ENCODE data around the gene C17orf75. TPM values are rescaled to one million over a fixed set of nuclear protein-coding genes. Genes with fewer than 3 reads are reported as not detected.

C17orf75 gene
- total RNA-seq, 1 donor from 2014 or later = 19.0 TPM

DNA sequence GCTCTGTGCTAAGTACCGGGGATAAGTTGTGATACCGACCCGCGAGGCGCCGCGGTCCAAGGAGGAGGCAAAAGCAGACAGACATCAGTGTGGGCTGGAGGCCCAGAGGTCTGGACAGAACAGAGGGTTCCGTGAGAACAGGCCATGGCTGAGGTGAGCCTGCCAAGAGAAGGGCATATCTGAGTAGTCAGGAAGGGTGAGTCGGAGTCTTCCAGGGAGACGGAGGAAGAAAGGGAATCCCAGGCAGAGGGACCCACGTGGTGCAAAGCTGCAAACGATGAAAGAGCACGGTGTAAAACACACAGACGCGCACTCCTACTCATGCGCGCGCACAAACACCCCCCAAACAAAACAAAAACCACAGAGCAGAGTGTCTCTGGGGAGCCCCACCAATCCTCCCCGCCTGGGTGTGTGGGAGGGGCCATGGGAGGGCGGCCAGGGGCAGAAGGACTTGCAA lies 58.2 kb downstream of the C17orf75 start:
- H3K36me3 Mint-ChIP-seq (ENCODE audit: low read depth, unreplicated experiment) = no peaks in the 10 kb centered on the region
- no peak overlapping the region for H3K4me3 Mint-ChIP-seq (ENCODE audit: unreplicated experiment)
- TF ChIP-seq, protein P1, sequence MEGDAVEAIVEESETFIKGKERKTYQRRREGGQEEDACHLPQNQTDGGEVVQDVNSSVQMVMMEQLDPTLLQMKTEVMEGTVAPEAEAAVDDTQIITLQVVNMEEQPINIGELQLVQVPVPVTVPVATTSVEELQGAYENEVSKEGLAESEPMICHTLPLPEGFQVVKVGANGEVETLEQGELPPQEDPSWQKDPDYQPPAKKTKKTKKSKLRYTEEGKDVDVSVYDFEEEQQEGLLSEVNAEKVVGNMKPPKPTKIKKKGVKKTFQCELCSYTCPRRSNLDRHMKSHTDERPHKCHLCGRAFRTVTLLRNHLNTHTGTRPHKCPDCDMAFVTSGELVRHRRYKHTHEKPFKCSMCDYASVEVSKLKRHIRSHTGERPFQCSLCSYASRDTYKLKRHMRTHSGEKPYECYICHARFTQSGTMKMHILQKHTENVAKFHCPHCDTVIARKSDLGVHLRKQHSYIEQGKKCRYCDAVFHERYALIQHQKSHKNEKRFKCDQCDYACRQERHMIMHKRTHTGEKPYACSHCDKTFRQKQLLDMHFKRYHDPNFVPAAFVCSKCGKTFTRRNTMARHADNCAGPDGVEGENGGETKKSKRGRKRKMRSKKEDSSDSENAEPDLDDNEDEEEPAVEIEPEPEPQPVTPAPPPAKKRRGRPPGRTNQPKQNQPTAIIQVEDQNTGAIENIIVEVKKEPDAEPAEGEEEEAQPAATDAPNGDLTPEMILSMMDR (IDR thresholded peaks at IDR 0.05; ENCODE audit: unreplicated experiment) = no peak
- H3K27ac Mint-ChIP-seq (ENCODE audit: unreplicated experiment) = no peak overlapping the region
- H3K4me1 Mint-ChIP-seq (ENCODE audit: unreplicated experiment) = peaks cover 11% of the 10 kb centered on the region
- no peak for DNase-seq (ENCODE audit: low spot score)
- H3K9me3 Mint-ChIP-seq (ENCODE audit: unreplicated experiment) = no peaks in the 10 kb centered on the region
- H3K27me3 Mint-ChIP-seq (ENCODE audit: unreplicated experiment) = peaks cover 10% of the 10 kb centered on the region

DNA sequence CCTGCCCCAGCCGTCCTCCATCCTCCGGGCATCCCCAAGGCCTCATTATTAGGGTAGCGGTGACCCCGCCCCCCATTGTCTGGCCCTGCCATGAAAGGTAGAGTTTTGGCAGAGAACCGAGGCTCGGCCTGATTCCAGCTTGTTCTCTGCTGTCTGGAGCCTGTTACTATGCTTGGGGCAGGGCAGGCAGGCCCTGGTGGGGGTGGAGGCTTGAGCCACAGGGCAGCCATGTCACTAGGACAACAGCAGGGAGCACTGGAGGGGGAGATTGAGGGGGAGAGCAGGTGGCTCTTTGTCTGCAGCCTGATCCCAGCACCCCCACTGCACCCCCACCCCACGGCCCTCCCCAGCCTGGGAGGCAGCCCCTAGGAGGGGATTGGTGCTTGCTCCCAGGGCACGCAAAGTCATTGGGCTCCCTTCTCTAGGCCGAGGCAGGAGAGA lies 60.9 kb downstream of the C17orf75 start:
- no peaks in the 10 kb centered on the region for H3K9me3 Mint-ChIP-seq (ENCODE audit: unreplicated experiment)
- H3K36me3 Mint-ChIP-seq (ENCODE audit: low read depth, unreplicated experiment) = no peaks in the 10 kb centered on the region
- TF ChIP-seq, protein P1 (IDR thresholded peaks at IDR 0.05; ENCODE audit: unreplicated experiment) = no peak
- H3K27ac Mint-ChIP-seq (ENCODE audit: unreplicated experiment) = no peak overlapping the region
- H3K4me3 Mint-ChIP-seq (ENCODE audit: unreplicated experiment) = no peak overlapping the region
- peaks cover 10% of the 10 kb centered on the region for H3K27me3 Mint-ChIP-seq (ENCODE audit: unreplicated experiment)
- DNase-seq (ENCODE audit: low spot score) = no peak
- peaks cover 7% of the 10 kb centered on the region for H3K4me1 Mint-ChIP-seq (ENCODE audit: unreplicated experiment)

DNA sequence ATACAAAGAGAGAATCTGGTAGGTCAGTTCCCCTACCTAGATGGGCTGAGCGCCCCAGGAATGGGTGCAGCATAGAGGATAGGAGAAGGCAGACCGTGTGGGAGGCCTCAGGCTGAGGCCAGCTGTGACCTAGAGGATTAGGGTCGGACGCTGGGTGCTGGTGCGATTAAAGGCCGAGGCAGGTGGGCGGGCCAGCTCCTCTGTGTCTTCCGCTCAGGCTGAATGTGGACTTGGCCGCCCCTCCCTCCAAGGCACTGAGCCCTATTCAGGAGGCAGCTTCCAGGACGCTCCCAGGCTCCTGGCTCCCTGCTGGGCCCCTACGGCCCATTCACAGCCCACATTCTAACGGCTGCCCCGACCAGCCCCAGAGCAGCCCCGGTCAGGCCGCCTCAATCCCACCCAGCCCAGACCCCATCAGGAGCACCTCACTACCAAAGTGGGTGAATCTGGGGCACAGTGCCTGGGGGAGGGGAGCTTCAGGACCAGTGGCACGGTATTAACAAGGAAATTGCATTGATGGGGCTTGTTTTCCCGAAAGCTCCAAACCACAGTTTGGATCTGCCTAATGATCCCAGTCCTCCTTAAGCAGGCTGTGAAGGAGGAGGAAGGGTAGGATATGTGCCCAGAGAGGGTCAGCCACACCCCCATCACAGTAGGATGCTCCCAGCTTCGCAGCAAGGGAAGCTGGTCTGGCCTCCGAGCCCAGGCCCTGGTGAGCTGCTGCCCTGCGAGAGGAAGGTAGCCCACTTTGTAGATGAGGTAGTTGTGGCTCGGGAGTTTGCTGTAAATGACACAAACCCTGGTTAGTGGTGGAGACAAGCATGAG lies 61.9 kb downstream of the C17orf75 start:
- no peak overlapping the region for H3K27ac Mint-ChIP-seq (ENCODE audit: unreplicated experiment)
- H3K27me3 Mint-ChIP-seq (ENCODE audit: unreplicated experiment) = peaks cover 10% of the 10 kb centered on the region
- peaks cover 3% of the 10 kb centered on the region for H3K4me1 Mint-ChIP-seq (ENCODE audit: unreplicated experiment)
- no peaks in the 10 kb centered on the region for H3K9me3 Mint-ChIP-seq (ENCODE audit: unreplicated experiment)
- H3K36me3 Mint-ChIP-seq (ENCODE audit: low read depth, unreplicated experiment) = no peaks in the 10 kb centered on the region
- TF ChIP-seq, protein P1 (IDR thresholded peaks at IDR 0.05; ENCODE audit: unreplicated experiment) = no peak
- H3K4me3 Mint-ChIP-seq (ENCODE audit: unreplicated experiment) = no peak overlapping the region
- DNase-seq (ENCODE audit: low spot score) = no peak

DNA sequence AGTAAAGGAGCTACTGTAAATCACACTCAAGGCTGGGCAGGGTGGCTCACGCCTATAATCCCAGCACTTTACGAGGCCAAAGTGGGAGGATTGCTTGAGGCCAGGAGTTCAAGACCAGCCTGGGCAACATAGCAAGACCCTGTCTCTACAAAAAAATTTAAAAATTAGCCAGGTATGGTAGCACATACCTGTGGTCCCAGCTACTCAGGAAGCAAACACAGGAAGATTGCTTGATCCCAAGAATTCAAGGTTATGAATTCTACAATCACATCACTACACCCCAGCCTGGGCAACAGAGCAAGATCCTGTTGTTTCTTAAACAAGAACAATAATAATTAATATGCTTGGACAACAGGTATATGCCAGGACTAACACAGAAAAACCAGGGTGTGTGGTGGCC lies 63.2 kb downstream of the C17orf75 start:
- no peaks in the 10 kb centered on the region for H3K36me3 Mint-ChIP-seq (ENCODE audit: low read depth, unreplicated experiment)
- H3K4me3 Mint-ChIP-seq (ENCODE audit: unreplicated experiment) = no peak overlapping the region
- H3K27me3 Mint-ChIP-seq (ENCODE audit: unreplicated experiment) = peaks cover 14% of the 10 kb centered on the region
- H3K9me3 Mint-ChIP-seq (ENCODE audit: unreplicated experiment) = no peaks in the 10 kb centered on the region
- no peak for DNase-seq (ENCODE audit: low spot score)
- H3K4me1 Mint-ChIP-seq (ENCODE audit: unreplicated experiment) = peaks cover 3% of the 10 kb centered on the region
- no peak overlapping the region for H3K27ac Mint-ChIP-seq (ENCODE audit: unreplicated experiment)
- TF ChIP-seq, protein P1 (IDR thresholded peaks at IDR 0.05; ENCODE audit: unreplicated experiment) = no peak

Small RNAs within 50 kb of the gene (microRNA-seq; reads per million reads assigned to microRNA genes)
- gene MIR632 (ENCODE audit: unreplicated experiment) = 1.3 reads per million, percentile 18 among the genes with 10 or more reads in this experiment

Other genes starting within 250 kb of the C17orf75 start
- gene RHOT1, start 199.7 kb downstream of the C17orf75 start, total RNA-seq (ENCODE audit: unreplicated experiment) = 21.4 TPM
- 1.7 TPM for gene RHBDL3, start 76.3 kb downstream of the C17orf75 start, total RNA-seq (ENCODE audit: unreplicated experiment)
- gene ZNF207, start 8.0 kb upstream of the C17orf75 start, total RNA-seq (ENCODE audit: unreplicated experiment) = 211 TPM
- 110 TPM for gene PSMD11, start 102.3 kb upstream of the C17orf75 start, total RNA-seq (ENCODE audit: unreplicated experiment)
- 2.2 TPM for gene CDK5R1, start 144.8 kb upstream of the C17orf75 start, total RNA-seq (ENCODE audit: unreplicated experiment)

Measured in endothelial cell (in vitro differentiated cells).